HepG2 (cell line): ENCODE measurements around the gene APBA1. TPM values are rescaled to one million over a fixed set of nuclear protein-coding genes. Genes with fewer than 3 reads are reported as not detected.

Experiments used
- ATAC-seq: fragments of 200-7000 bp; cut with Tn5 transposase; 3 replicates; pipeline ENCODE4 v1.9.1; 2020; ENCODE audit warnings: mild to moderate bottlenecking, moderate library complexity
- BruUV-seq: library from RNA; stranded (reverse); fragments of 400-500 nt; replicated peaks from 2 replicates; lab custom pipeline; 2021; lab: Mats Ljungman, UMichigan
- CTCF ChIA-PET: fragments of 300-600 bp; formaldehyde crosslinking; extraction: SDS; loops from one replicate; lab custom pipeline; 2021; ENCODE audit warnings: low total read pairs, inconsistent platforms, low intra/inter-chr PET ratio; lab: Yijun Ruan, JAX
- POLR2A ChIA-PET: fragments of 350-600 bp; sonication (Branson Sonifier 250); formaldehyde crosslinking; loops from one replicate; lab custom pipeline; 2020; ENCODE audit warnings: antibody characterized with exemption, inconsistent platforms; lab: Yijun Ruan, JAX
- DNase-seq: peaks from one replicate; pipeline ENCODE4 v3.0.0-alpha.2; 2015; ENCODE audit warnings: low spot score
- FAIRE-seq: peaks from 3 replicates; lab custom pipeline; 2011; peaks lifted over from hg19 to GRCh38; lab: Jason Lieb, UNC
- H2AFZ ChIP-seq: one replicate; pipeline ENCODE4 v1.6.1; 2011; ENCODE audit warnings: low read length, inconsistent platforms
- H3K27ac ChIP-seq: fragments of 300-600 bp; 3 replicates; pipeline ENCODE4 v1.8.0; 2011; ENCODE audit warnings: mixed run types, mild to moderate bottlenecking, mixed read lengths, low read length, inconsistent platforms; ENCODE audit not compliant: insufficient read depth; ENCODE audit errors: extremely low read length
- H3K27me3 ChIP-seq, 2 experiments: fragments of 200-600 bp in 1 of 2; 2 replicates in 1 of 2; 3 replicates in 1 of 2; pipeline versions ENCODE4 v1.6.0 to v1.8.0; 2011; ENCODE audit warnings: low read length in 2 of 2, mild to moderate bottlenecking in 2 of 2, moderate library complexity in 2 of 2, inconsistent platforms in 1 of 2; ENCODE audit not compliant: insufficient read depth in 2 of 2, control insufficient read depth in 1 of 2
- H3K36me3 ChIP-seq, 2 experiments: fragments of 200-600 bp in 1 of 2; replicated peaks in 1 of 2; 2 replicates in 1 of 2; 3 replicates in 1 of 2; pipeline versions ENCODE4 v1.5.1 to v1.8.0; 2011; ENCODE audit warnings: low read length in 2 of 2, inconsistent platforms in 1 of 2; ENCODE audit not compliant: insufficient read depth in 2 of 2, control insufficient read depth in 1 of 2
- H3K4me1 ChIP-seq: 2 replicates; pipeline ENCODE4 v1.5.1; 2012; ENCODE audit warnings: low read length, inconsistent platforms; ENCODE audit not compliant: insufficient read depth
- H3K4me2 ChIP-seq: 2 replicates; pipeline ENCODE4 v1.6.0; 2011; ENCODE audit warnings: low read depth, low read length, inconsistent platforms
- H3K4me3 ChIP-seq, 3 experiments: fragments of 200-600 bp in 1 of 3; sonication (generic), shearing (Covaris generic) in 1 of 3; replicated peaks in 1 of 3; 2 replicates each; pipeline ENCODE4 v1.5.1; 2011 to 2016; ENCODE audit warnings: low read length in 3 of 3, inconsistent platforms in 2 of 3, low read depth in 2 of 3, mild to moderate bottlenecking in 2 of 3, control low read depth in 1 of 3, mixed read lengths in 1 of 3; ENCODE audit not compliant: insufficient read depth in 1 of 3
- H3K79me2 ChIP-seq: one replicate; pipeline ENCODE4 v1.6.1; 2011; ENCODE audit warnings: low read length, inconsistent platforms; ENCODE audit not compliant: insufficient read depth
- H3K9ac ChIP-seq: 2 replicates; pipeline ENCODE4 v1.6.0; 2011; ENCODE audit warnings: mild to moderate bottlenecking, low read depth, low read length, inconsistent platforms; ENCODE audit not compliant: insufficient read depth
- H3K9me3 ChIP-seq: 2 replicates; pipeline ENCODE4 v1.5.1; 2012; ENCODE audit warnings: mild to moderate bottlenecking, low read length
- H4K20me1 ChIP-seq: 2 replicates; pipeline ENCODE4 v1.6.0; 2011; ENCODE audit warnings: inconsistent platforms, mild to moderate bottlenecking, low read length, moderate library complexity; ENCODE audit not compliant: insufficient read depth
- AGO2 ChIP-seq: fragments of 200-400 bp; formaldehyde crosslinking; optimal IDR thresholded peaks from 2 replicates; pipeline ENCODE3; 2017; ENCODE audit warnings: mild to moderate bottlenecking, low read depth, low read length, moderate library complexity
- ELF1 ChIP-seq: sonication (generic); formaldehyde crosslinking; IDR thresholded peaks from 2 replicates; pipeline ENCODE4 v1.4.0; 2020; ENCODE audit warnings: missing genetic modification reagents
- MAX ChIP-seq: IDR thresholded peaks from 2 replicates; pipeline ENCODE4 v1.6.1; 2012; ENCODE audit warnings: inconsistent platforms
- PPARG ChIP-seq: conservative IDR thresholded peaks from 2 replicates; pipeline ENCODE4 v1.6.1; 2016; ENCODE audit warnings: missing biosample characterization, missing genetic modification reagents
- THAP8 ChIP-seq: sonication (generic); formaldehyde crosslinking; IDR thresholded peaks from 2 replicates; pipeline ENCODE4 v1.5.1; 2020; ENCODE audit warnings: missing genetic modification reagents, mild to moderate bottlenecking, borderline replicate concordance
- ZFP36 ChIP-seq: fragments of 150-350 bp; IDR thresholded peaks from 2 replicates; pipeline ENCODE4 v1.6.1; 2018; ENCODE audit warnings: borderline replicate concordance, low read length, low read depth; ENCODE audit not compliant: partially characterized antibody
- ZNF318 ChIP-seq: sonication (generic); formaldehyde crosslinking; IDR thresholded peaks from 2 replicates; pipeline ENCODE4 v1.4.0; 2020; ENCODE audit warnings: mild to moderate bottlenecking, missing genetic modification reagents
- WGBS: methylation state at CpG from one replicate; pipeline ENCODE4 v1.1.6; 2017; ENCODE audit warnings: low lambda C conversion rate; 5-methylcytosine and 5-hydroxymethylcytosine counted together
- in situ Hi-C: cut with HindIII; loops from 2 replicates; pipeline ENCODE4 v1.10.0; 2017; ENCODE audit warnings: low pct_unique_long_range_greater_than_20kb; ENCODE audit not compliant: extremely low pct_ligation_motif_present
- intact Hi-C: fragments of 100-400 bp; cut with micrococcal nuclease; formaldehyde crosslinking; loops from one replicate; pipeline ENCODE4 v1.10.0; 2022; ENCODE audit not compliant: unreplicated experiment
- polyA plus RNA-seq, 8 experiments: library from polyadenylated mRNA; depleted of rRNA in 3 of 8; stranded (reverse) in 7 of 8; unstranded in 1 of 8; fragments of >200 nt; fragmentation: Illumina TruSeq in 4 of 8; extraction: Trizol in 4 of 8; gene quantifications; 2 replicates each; pipeline versions ENCODE4 v1.2.1 to v1.2.3, GENCODE V29; 2011 to 2016; ENCODE audit warnings: low read depth in 4 of 8, missing spikeins in 1 of 8, mixed read lengths in 1 of 8; ENCODE audit not compliant: insufficient read depth in 1 of 8
- total RNA-seq, 5 experiments: library from RNA; depleted of rRNA; stranded (reverse); fragments of >200 nt; fragmentation: Illumina TruSeq; extraction: Trizol; gene quantifications; 2 replicates each; pipeline ENCODE4 v1.2.3, GENCODE V29; 2016; ENCODE audit warnings: low read depth in 1 of 5

The APBA1 gene
- total and polyA plus RNA-seq, 2 of the 13 experiments (the other 11 are each of a cell fraction or from before 2014, with no cell fraction given) = 0.15 TPM; not detected in 1

GRCh38 chr9:69391946-69392345 is 280.2 kb downstream of the APBA1 start:
- CTCF ChIA-PET = no interaction called here
- POLR2A ChIA-PET = no interaction called here
- Histone ChIP-seq H3K9ac (no peak overlapping the region), H3K4me3 (no peak overlapping the region), H3K4me1 (no peaks in the 10 kb centered on the region), H3K4me2 (no peak overlapping the region), H3K27me3 (peaks cover 3 to 31% of the 10 kb centered on the region in 2 experiments; a peak in 2 of 5 replicates), H3K9me3 (no peaks in the 10 kb centered on the region), H3K36me3 (no peaks in the 10 kb centered on the region), H3K79me2 (no peaks in the 10 kb centered on the region), H3K27ac (no peak overlapping the region), H4K20me1 (no peaks in the 10 kb centered on the region), H2AFZ (no peak overlapping the region)
- in situ Hi-C loops = no loop called here
- 23% methylated on average over 5 of the region's 7 CpGs for WGBS
- FAIRE-seq = no peak
- TF ChIP-seq ZFP36 = no peak
- TF ChIP-seq THAP8 (CRISPR knock-in tag) = no peak
- no peak for TF ChIP-seq PPARG
- TF ChIP-seq ZNF318 (CRISPR knock-in tag) = no peak
- no peak for TF ChIP-seq MAX
- TF ChIP-seq ELF1 = no peak
- TF ChIP-seq AGO2 = no peak
- intact Hi-C loops = no loop called here
- no peak for DNase-seq
- no peak for ATAC-seq
- BruUV-seq = no TSS peak
